Islet precursor cell (in vitro differentiated cells): Measurements from ENCODE around the gene AAK1.
"Not testable (repeated sequence)": the region's sequence is repeated elsewhere in the genome, so short reads cannot be mapped to it uniquely, and the experiment has no call there.

Source experiments
- DNase-seq: peaks from one replicate; pipeline ENCODE4 v3.0.0-alpha.2; 2018

AAK1 gene

GRCh38 chr2:69643602-69644505 is at the start of gene AAK1:
TSS of gene AAK1 (minus strand) at chr2:69643739. CDS start at chr2:69643040, 699 bp downstream.
- peak; percentile 94 for DNase-seq

- DNase-seq, result no peak
Observed at GRCh38 chr2:69692424-69692823, 48.9 kb upstream of the AAK1 start.

GRCh38 chr2:69689969-69690368 is 46.4 kb upstream of the AAK1 start:
- DNase-seq, result no peak

- no peak for DNase-seq
Observed at GRCh38 chr2:69689466-69689865, 45.9 kb upstream of the AAK1 start.

GRCh38 chr2:69687971-69688611 is 44.6 kb upstream of the AAK1 start:
- DNase-seq, result no peak

GRCh38 chr2:69686813-69687212 is 43.3 kb upstream of the AAK1 start:
- DNase-seq, result no peak

- no peak for DNase-seq
Observed at GRCh38 chr2:69685321-69686048, 41.9 kb upstream of the AAK1 start.

- DNase-seq, result no peak
Observed at GRCh38 chr2:69683170-69683971, 39.8 kb upstream of the AAK1 start.

- DNase-seq, result no peak
Observed at GRCh38 chr2:69682525-69682924, 39.0 kb upstream of the AAK1 start.

GRCh38 chr2:69680001-69680675 is 36.6 kb upstream of the AAK1 start:
- DNase-seq, result no peak

- DNase-seq, result no peak
Observed at GRCh38 chr2:69677914-69678313, 34.4 kb upstream of the AAK1 start.

- no peak for DNase-seq
Observed at GRCh38 chr2:69676146-69676545, 32.6 kb upstream of the AAK1 start.

GRCh38 chr2:69674316-69674670 is 30.8 kb upstream of the AAK1 start:
- no peak for DNase-seq

GRCh38 chr2:69673098-69673497 is 29.6 kb upstream of the AAK1 start:
- DNase-seq, result not testable (repeated sequence)

- no peak for DNase-seq
Observed at GRCh38 chr2:69669666-69670065, 26.1 kb upstream of the AAK1 start.

GRCh38 chr2:69668598-69668997 is 25.1 kb upstream of the AAK1 start:
- DNase-seq, result no peak

- peak; percentile 62 for DNase-seq
Observed at GRCh38 chr2:69667805-69668382, 24.4 kb upstream of the AAK1 start.

GRCh38 chr2:69665152-69665551 is 21.6 kb upstream of the AAK1 start:
- no peak for DNase-seq

- no peak for DNase-seq
Observed at GRCh38 chr2:69663860-69664259, 20.3 kb upstream of the AAK1 start.

GRCh38 chr2:69662547-69662946 is 19.0 kb upstream of the AAK1 start:
- DNase-seq, result not testable (repeated sequence)

GRCh38 chr2:69660637-69661036 is 17.1 kb upstream of the AAK1 start:
- DNase-seq, result no peak
